Omental fat pad (tissue), 4 donors: Measurements from ENCODE around the gene RSRC2. TPM values are rescaled to one million over a fixed set of nuclear protein-coding genes. Genes with fewer than 3 reads are reported as not detected.
"Not testable (repeated sequence)": the region's sequence is repeated elsewhere in the genome, so short reads cannot be mapped to it uniquely, and the experiment has no call there.

Experiments used
- ATAC-seq: fragments of 150-250 bp; one replicate; pipeline ENCODE4 v1.9.1; 2016; ENCODE audit warnings: mild to moderate bottlenecking, moderate library complexity; ENCODE audit not compliant: low FRiP score
- DNase-seq: peaks from one replicate; pipeline ENCODE4 v3.0.0-alpha.2; 2019; ENCODE audit warnings: low spot score
- total RNA-seq, 4 donors: library from RNA; depleted of rRNA; stranded (reverse); fragments of >200 nt; gene quantifications; one replicate each; pipeline ENCODE4 v1.1.0, GENCODE V29; 2016
- TF ChIP-seq, protein P1 (sequence below), 3 donors: fragments of 450-650 bp; IDR thresholded peaks; one replicate each; pipeline ENCODE4 v1.5.1; 2016 to 2017; ENCODE audit warnings: antibody characterized with exemption in 3 of 3, mild to moderate bottlenecking in 3 of 3, moderate library complexity in 2 of 3

Gene RSRC2
- total RNA-seq, 4 donors from 2014 or later = 59.4 to 126 (median 100.0) TPM

- peak; percentile 52 for ATAC-seq
- DNase-seq = no peak
- TF ChIP-seq, protein P1, sequence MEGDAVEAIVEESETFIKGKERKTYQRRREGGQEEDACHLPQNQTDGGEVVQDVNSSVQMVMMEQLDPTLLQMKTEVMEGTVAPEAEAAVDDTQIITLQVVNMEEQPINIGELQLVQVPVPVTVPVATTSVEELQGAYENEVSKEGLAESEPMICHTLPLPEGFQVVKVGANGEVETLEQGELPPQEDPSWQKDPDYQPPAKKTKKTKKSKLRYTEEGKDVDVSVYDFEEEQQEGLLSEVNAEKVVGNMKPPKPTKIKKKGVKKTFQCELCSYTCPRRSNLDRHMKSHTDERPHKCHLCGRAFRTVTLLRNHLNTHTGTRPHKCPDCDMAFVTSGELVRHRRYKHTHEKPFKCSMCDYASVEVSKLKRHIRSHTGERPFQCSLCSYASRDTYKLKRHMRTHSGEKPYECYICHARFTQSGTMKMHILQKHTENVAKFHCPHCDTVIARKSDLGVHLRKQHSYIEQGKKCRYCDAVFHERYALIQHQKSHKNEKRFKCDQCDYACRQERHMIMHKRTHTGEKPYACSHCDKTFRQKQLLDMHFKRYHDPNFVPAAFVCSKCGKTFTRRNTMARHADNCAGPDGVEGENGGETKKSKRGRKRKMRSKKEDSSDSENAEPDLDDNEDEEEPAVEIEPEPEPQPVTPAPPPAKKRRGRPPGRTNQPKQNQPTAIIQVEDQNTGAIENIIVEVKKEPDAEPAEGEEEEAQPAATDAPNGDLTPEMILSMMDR (IDR thresholded peaks at IDR 0.05) = no peak
Observed at GRCh38 chr12:122499991-122500684, 26.6 kb downstream of the RSRC2 start.

DNA sequence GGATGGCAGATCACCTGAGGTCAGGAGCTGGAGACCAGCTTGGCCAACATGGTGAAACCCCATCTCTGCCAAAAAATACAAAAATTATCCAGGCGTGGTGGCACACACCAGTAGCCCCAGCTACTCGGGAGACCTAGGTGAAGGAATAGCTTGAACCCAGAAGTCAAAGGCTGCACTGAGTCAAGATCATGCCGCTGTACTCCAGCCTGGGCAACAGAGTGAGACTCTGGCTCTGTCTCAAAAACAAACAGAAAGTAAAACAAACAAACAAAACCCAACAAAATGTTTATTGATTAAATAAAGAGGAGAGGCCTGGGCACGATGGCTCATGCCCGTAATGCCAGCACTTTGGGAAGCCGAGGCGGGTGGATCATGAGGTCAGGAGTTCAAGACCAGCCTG is 31.5 kb downstream of the RSRC2 start:
- TF ChIP-seq, protein P1 (IDR thresholded peaks at IDR 0.05) = no peak
- ATAC-seq (no peak), DNase-seq (no peak)

- DNase-seq, ATAC-seq: not testable (repeated sequence)
Observed at GRCh38 chr12:122493222-122493621, 33.5 kb downstream of the RSRC2 start.

DNA sequence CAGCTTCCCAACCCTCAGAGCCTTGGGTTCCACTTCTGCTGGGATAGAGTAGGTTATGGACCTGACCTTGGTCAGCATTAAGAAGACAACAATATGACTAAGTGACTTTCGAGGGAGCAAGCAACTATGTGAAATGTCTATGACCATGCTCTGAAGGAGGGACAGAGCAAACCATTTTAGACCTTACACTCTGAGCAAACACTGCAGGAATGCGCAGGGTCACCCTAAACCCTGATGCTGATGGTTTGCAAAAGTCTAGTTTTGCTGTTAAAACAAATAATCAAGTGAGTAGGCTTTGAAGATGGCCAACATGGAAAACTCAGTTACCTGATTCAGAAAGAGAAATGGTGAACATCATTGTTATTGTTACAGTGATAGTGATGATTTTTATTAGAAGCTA is 34.7 kb downstream of the RSRC2 start:
- TF ChIP-seq, protein P1 (IDR thresholded peaks at IDR 0.05) = no peak
- no peak for DNase-seq
- ATAC-seq = no peak

GRCh38 chr12:122489038-122489437 is 37.7 kb downstream of the RSRC2 start:
- DNase-seq = no peak
- no peak for ATAC-seq
- TF ChIP-seq, protein P1 (IDR thresholded peaks at IDR 0.05) = no peak

DNA sequence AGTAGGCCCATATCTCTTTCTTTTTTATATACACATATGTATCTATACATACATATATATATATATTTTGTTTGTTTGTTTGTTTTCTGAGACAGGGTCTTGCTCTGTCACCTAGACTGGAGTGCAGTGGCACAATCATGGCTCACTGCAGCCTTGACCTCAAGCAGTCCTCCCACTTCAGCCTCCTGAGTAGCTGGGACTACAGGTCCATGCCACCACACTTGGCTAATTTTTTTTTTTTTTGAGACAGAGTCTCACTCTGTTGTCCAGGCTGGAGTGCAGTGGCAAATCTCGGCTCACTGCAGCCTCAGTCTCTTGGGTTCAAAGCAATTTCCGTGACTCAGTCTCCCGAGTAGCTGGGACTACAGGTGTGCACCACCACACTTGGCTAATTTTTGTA is 38.9 kb downstream of the RSRC2 start:
- not testable (repeated sequence) for DNase-seq, ATAC-seq

DNA sequence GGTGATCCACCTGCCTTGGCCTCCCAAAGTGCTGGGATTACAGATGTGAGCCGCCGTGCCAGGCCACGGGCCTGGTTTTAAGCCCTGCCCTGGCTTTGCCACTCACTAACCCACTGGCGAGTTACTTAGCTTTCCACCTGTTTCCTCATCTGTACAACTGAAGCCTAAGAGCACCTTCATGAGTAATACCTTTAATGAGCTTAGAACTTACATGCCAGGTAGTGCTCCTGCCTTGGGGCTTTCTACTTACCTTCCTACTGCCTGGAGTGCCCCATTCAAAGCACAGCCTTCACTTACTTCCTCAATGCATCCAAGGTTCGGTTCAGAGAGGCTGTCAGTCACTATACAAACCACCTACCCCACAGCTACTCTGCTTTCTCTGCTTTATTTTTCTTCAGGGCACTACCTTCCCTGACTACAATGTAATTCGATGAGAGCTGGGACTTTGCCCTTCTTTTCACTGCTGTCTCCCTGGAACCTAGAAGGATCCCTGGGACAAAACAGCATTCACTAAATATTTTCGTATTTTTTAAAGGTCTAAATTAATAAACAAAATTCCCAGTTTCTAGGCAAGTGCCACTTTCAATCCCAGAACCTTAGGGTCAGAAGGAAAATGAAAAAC is 39.8 kb downstream of the RSRC2 start:
- TF ChIP-seq, protein P1 (IDR thresholded peaks at IDR 0.05) = no peak
- DNase-seq (no peak), ATAC-seq (no peak)

DNA sequence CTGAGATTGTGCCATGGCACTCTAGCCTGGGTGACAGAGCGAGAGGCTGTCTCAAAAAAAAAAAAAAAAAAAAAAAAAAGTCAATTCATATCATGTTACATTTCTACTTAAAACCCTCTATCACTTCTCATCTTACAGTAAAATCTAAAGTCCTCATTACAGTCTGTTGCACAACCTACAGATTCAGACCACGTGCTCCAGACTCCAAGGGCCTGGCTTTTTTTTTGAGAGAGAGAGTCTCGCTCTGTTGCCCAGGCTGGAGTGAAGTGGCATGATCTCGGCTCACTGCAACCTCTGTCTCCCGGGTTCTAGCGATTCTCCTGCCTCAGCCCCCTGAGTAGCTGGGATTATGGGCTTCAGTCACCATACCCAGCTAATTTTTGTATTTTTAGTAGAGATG is 40.4 kb downstream of the RSRC2 start:
- ATAC-seq, DNase-seq: not testable (repeated sequence)

GRCh38 chr12:122484385-122484784 is 42.4 kb downstream of the RSRC2 start:
- ATAC-seq, DNase-seq: not testable (repeated sequence)
